Vagina (tissue), 2 donors: ENCODE data around the gene MYO1D. TPM values are rescaled to one million over a fixed set of nuclear protein-coding genes. Genes with fewer than 3 reads are reported as not detected.

Experiments
- DNase-seq, 2 donors: peaks; one replicate each; pipeline ENCODE4 v3.0.0-alpha.2; 2017; ENCODE audit errors: extremely low spot score in 2 of 2
- H3K27ac ChIP-seq: fragments of 200-600 bp; sonication (generic); one replicate; pipeline ENCODE4 v1.5.1; 2019
- H3K27me3 ChIP-seq: fragments of 200-600 bp; sonication (generic); one replicate; pipeline ENCODE4 v1.5.1; 2019
- H3K36me3 ChIP-seq, 2 donors: fragments of 200-600 bp; sonication (generic); one replicate each; pipeline ENCODE4 v1.5.1; 2017 to 2019
- H3K4me1 ChIP-seq: fragments of 200-600 bp; sonication (generic); one replicate; pipeline ENCODE4 v1.5.1; 2019
- H3K4me3 ChIP-seq, 2 donors: fragments of 200-600 bp; sonication (generic); 1 replicate in 1 of 2; 2 replicates in 1 of 2; pipeline ENCODE4 v1.5.1; 2016 to 2019
- H3K9me3 ChIP-seq: fragments of 200-600 bp; sonication (generic); one replicate; pipeline ENCODE4 v1.5.1; 2019
- POLR2A ChIP-seq, 2 donors: fragments of 450-650 bp; IDR thresholded peaks; one replicate each; pipeline ENCODE4 v1.6.1; 2017; ENCODE audit warnings: antibody characterized with exemption in 2 of 2, mild to moderate bottlenecking in 2 of 2, moderate library complexity in 2 of 2
- POLR2AphosphoS5 ChIP-seq, 2 donors: sonication (generic); formaldehyde crosslinking; IDR thresholded peaks; one replicate each; pipeline ENCODE4 v1.9.0; 2017; ENCODE audit warnings: antibody characterized with exemption in 2 of 2, mild to moderate bottlenecking in 2 of 2, low read depth in 1 of 2; ENCODE audit not compliant: insufficient read depth in 1 of 2
- intact Hi-C: fragments of 100-400 bp; cut with DNase I; formaldehyde crosslinking; loops from one replicate; pipeline ENCODE4 v1.15.1; 2023
- total RNA-seq: library from RNA; depleted of rRNA; stranded (reverse); fragments of >200 nt; gene quantifications from one replicate; pipeline ENCODE4 v1.2.3, GENCODE V29; 2016
- TF ChIP-seq, protein P1 (sequence below), 3 experiments: fragments of 450-650 bp in 2 of 3; fragments of 200-600 bp in 1 of 3; sonication (generic) in 1 of 3; IDR thresholded peaks; one replicate each; pipeline ENCODE4 v1.5.1; 2017 to 2019; ENCODE audit warnings: antibody characterized with exemption in 3 of 3, mild to moderate bottlenecking in 2 of 3, moderate library complexity in 2 of 3

Gene MYO1D
- total RNA-seq, 1 donor from 2014 or later, result 44.7 TPM

GRCh38 chr17:32792207-32792606, 84.7 kb downstream of the MYO1D start:
- TF ChIP-seq POLR2A (IDR thresholded peaks at IDR 0.05) (no peak), POLR2AphosphoS5 (IDR thresholded peaks at IDR 0.05; ENCODE audit: insufficient read depth in 1 of 2, low read depth in 1 of 2) (no peak)
- no peaks in the 10 kb centered on the region for H3K27me3 ChIP-seq
- intact Hi-C loops, result no loop called here
- no peak overlapping the region for H3K27ac ChIP-seq
- no peaks in the 10 kb centered on the region for H3K36me3 ChIP-seq
- no peak for DNase-seq
- no peaks in the 10 kb centered on the region for H3K4me1 ChIP-seq
- H3K4me3 ChIP-seq, result no peak overlapping the region
- H3K9me3 ChIP-seq, result no peaks in the 10 kb centered on the region

- TF ChIP-seq POLR2A (IDR thresholded peaks at IDR 0.05) (no peak), POLR2AphosphoS5 (IDR thresholded peaks at IDR 0.05; ENCODE audit: insufficient read depth in 1 of 2, low read depth in 1 of 2) (no peak)
- TF ChIP-seq, protein P1, sequence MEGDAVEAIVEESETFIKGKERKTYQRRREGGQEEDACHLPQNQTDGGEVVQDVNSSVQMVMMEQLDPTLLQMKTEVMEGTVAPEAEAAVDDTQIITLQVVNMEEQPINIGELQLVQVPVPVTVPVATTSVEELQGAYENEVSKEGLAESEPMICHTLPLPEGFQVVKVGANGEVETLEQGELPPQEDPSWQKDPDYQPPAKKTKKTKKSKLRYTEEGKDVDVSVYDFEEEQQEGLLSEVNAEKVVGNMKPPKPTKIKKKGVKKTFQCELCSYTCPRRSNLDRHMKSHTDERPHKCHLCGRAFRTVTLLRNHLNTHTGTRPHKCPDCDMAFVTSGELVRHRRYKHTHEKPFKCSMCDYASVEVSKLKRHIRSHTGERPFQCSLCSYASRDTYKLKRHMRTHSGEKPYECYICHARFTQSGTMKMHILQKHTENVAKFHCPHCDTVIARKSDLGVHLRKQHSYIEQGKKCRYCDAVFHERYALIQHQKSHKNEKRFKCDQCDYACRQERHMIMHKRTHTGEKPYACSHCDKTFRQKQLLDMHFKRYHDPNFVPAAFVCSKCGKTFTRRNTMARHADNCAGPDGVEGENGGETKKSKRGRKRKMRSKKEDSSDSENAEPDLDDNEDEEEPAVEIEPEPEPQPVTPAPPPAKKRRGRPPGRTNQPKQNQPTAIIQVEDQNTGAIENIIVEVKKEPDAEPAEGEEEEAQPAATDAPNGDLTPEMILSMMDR (IDR thresholded peaks at IDR 0.05), result no peak
- intact Hi-C loops, result loop anchor here (10.0 kb wide), 1 partner anchor 129 kb away; no protein-coding TSS in a partner anchor
- H3K36me3 ChIP-seq, result no peaks in the 10 kb centered on the region
- no peaks in the 10 kb centered on the region for H3K9me3 ChIP-seq
- H3K27me3 ChIP-seq, result no peaks in the 10 kb centered on the region
- no peaks in the 10 kb centered on the region for H3K4me1 ChIP-seq
- H3K27ac ChIP-seq, result no peak overlapping the region
- no peak for DNase-seq
- no peak overlapping the region for H3K4me3 ChIP-seq
Measured at GRCh38 chr17:32786169-32786568, 90.8 kb downstream of the MYO1D start.

DNA sequence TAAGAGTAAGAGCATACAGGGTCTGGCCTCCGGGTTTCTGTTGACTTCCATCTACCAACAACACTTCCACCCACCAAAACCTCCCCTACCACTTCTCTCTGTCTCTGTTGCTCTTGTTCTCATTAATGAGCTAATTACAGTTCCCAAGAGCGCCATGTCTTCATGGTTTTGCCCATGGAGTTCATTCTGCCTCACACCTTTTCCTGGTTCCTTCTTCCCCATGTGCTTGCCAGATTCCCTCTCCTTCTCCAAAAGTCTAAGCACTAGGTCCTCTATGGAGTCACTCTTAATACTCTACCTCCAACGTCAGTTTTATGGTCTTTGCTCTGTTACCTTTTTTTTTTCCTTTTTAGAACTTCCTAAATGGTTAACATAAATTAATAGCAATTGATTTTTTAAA, 92.8 kb downstream of the MYO1D start:
- Histone ChIP-seq H3K36me3 (no peaks in the 10 kb centered on the region), H3K4me1 (no peaks in the 10 kb centered on the region), H3K9me3 (no peaks in the 10 kb centered on the region), H3K4me3 (no peak overlapping the region), H3K27ac (no peak overlapping the region), H3K27me3 (no peaks in the 10 kb centered on the region)
- TF ChIP-seq, protein P1 (IDR thresholded peaks at IDR 0.05), result no peak
- TF ChIP-seq POLR2AphosphoS5 (IDR thresholded peaks at IDR 0.05; ENCODE audit: insufficient read depth in 1 of 2, low read depth in 1 of 2) (no peak), POLR2A (IDR thresholded peaks at IDR 0.05) (no peak)
- intact Hi-C loops, result loop anchor here (5.0 to 10.0 kb wide), 2 partner anchors 93 to 131 kb away; partner anchors contain the start of gene MYO1D
- DNase-seq, result no peak

DNA sequence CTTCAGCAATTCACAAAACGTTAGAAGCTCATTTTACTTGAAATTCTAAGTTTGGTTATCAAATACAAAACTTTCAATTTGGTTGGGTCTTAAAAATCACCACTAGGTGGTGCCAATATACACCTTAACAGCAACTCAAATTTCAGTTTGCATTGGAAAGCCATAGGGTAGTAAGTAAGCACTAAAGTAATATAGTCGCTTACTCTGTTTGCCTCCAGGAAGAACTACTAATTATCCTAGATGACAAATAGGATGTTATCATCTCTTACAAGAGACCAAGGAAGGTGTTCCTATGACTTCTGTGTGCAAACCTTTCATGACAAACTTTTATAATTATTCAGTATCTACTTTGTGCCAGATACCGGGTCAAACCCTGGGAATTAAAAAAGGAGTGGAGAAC, 93.3 kb downstream of the MYO1D start:
- no peak for DNase-seq
- Histone ChIP-seq H3K27me3 (no peaks in the 10 kb centered on the region), H3K9me3 (no peaks in the 10 kb centered on the region), H3K27ac (no peak overlapping the region), H3K4me1 (no peaks in the 10 kb centered on the region), H3K36me3 (no peaks in the 10 kb centered on the region), H3K4me3 (no peak overlapping the region)
- intact Hi-C loops, result loop anchor here (5.0 to 10.0 kb wide), 2 partner anchors 94 to 131 kb away; partner anchors contain the start of gene MYO1D
- TF ChIP-seq POLR2A (IDR thresholded peaks at IDR 0.05) (no peak), POLR2AphosphoS5 (IDR thresholded peaks at IDR 0.05; ENCODE audit: insufficient read depth in 1 of 2, low read depth in 1 of 2) (peak in 1 of 2 donors; percentile 60)
- TF ChIP-seq, protein P1 (IDR thresholded peaks at IDR 0.05), result peak; percentile 65 to 85 (median 73)

DNA sequence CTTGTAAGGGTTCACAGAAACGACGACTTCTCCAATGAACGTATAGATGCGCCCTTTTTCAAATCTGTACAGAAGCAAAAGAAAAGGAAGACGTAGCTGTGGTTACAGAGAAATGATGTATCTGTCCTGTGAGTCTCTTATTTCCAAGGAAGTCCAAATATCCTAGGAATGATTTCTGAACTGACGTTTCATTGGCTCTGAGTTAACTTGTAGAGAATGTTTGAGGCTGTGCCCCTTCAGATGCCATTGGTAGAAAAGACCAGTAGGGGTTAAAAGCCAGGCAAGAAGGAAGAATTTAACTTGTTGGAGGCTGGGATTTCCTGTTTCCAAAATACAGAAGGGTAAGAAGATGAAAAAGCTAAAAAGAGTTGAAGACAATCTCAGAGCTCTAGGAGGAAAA, 96.2 kb downstream of the MYO1D start:
- Histone ChIP-seq H3K4me1 (no peaks in the 10 kb centered on the region), H3K27ac (no peak overlapping the region), H3K9me3 (no peaks in the 10 kb centered on the region), H3K27me3 (no peaks in the 10 kb centered on the region), H3K4me3 (no peak overlapping the region), H3K36me3 (peaks cover 0 to 6% of the 10 kb centered on the region in 2 donors)
- TF ChIP-seq POLR2A (IDR thresholded peaks at IDR 0.05), result no peak
- TF ChIP-seq, protein P1 (IDR thresholded peaks at IDR 0.05), result no peak
- TF ChIP-seq POLR2AphosphoS5 (IDR thresholded peaks at IDR 0.05; ENCODE audit: insufficient read depth in 1 of 2, low read depth in 1 of 2), result no peak
- intact Hi-C loops, result loop anchor here (5.0 to 10.0 kb wide), 2 partner anchors 97 to 134 kb away; partner anchors contain the start of gene MYO1D
- DNase-seq, result no peak
